Measurements from ENCODE around the gene UGT2B7.

DNA sequence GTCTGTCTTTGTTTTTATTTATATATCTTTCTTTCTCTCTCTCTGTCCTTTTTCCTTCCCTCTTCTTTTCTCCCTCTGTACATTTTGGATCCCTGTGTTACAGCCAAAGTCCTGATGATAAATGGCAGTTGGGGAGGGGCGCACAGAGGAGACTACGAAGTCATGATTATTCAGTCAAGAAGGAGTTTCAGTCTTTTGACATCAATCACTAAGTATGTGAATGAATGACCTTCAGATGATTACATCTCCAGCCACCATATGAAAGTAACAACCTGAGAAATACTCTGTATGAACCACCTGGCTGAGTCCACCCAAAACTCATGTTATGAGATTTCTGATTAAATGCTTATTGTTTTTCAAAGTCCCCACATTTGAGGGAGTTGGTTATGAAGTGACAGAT is 45.0 kb downstream of the UGT2B7 start:
- TF ChIP-seq, protein P1, sequence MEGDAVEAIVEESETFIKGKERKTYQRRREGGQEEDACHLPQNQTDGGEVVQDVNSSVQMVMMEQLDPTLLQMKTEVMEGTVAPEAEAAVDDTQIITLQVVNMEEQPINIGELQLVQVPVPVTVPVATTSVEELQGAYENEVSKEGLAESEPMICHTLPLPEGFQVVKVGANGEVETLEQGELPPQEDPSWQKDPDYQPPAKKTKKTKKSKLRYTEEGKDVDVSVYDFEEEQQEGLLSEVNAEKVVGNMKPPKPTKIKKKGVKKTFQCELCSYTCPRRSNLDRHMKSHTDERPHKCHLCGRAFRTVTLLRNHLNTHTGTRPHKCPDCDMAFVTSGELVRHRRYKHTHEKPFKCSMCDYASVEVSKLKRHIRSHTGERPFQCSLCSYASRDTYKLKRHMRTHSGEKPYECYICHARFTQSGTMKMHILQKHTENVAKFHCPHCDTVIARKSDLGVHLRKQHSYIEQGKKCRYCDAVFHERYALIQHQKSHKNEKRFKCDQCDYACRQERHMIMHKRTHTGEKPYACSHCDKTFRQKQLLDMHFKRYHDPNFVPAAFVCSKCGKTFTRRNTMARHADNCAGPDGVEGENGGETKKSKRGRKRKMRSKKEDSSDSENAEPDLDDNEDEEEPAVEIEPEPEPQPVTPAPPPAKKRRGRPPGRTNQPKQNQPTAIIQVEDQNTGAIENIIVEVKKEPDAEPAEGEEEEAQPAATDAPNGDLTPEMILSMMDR (IDR thresholded peaks at IDR 0.05 in 2 of 3, conservative IDR thresholded peaks at IDR 0.05 in 1 of 3; ENCODE audit: control insufficient read depth in 2 of 3, extremely low read depth in 1 of 3, insufficient read depth in 1 of 3, low read depth in 3 of 3, low read length in 3 of 3), result no peak
- TF ChIP-seq RAD51 (IDR thresholded peaks at IDR 0.05) (no peak), EP300 (IDR thresholded peaks at IDR 0.05; ENCODE audit: borderline replicate concordance in 1 of 2, control insufficient read depth in 1 of 2, low read depth in 2 of 2, low read length in 2 of 2) (no peak), FOS (IDR thresholded peaks at IDR 0.05; ENCODE audit: borderline replicate concordance, extremely low read depth, insufficient read length) (no peak)
